Measurements from ENCODE around the gene TBXAS1. TPM values are rescaled to one million over a fixed set of nuclear protein-coding genes. Genes with fewer than 3 reads are reported as not detected.

The TBXAS1 gene
- total RNA-seq, 2 experiments from 2014 or later, result 5.5 to 6.0 TPM

GRCh38 chr7:140019606-140020005 lies 190.5 kb downstream of the TBXAS1 start:
- no peak overlapping the region for H3K27ac Mint-ChIP-seq
- ChIA-PET CTCF (no interaction called here), POLR2A (interaction anchor here (0.6 kb wide), 2 partner anchors 60 to 473 kb away, joined by 3 to 4 read pairs; no protein-coding TSS in a partner anchor)

GRCh38 chr7:140021603-140022002 lies 192.5 kb downstream of the TBXAS1 start:
- intact Hi-C loops (cut with DNase I, micrococcal nuclease), result no loop called here
- Mint-ChIP-seq H3K9me3 (no peaks in the 10 kb centered on the region), H3K27me3 (no peaks in the 10 kb centered on the region), H3K36me3 (ENCODE audit: low read depth) (peaks cover 49% of the 10 kb centered on the region), H3K4me3 (no peak overlapping the region), H3K4me1 (ENCODE audit: low read depth) (no peaks in the 10 kb centered on the region), H3K27ac (peak overlapping the region; percentile 51)
- Histone ChIP-seq H3K27ac (ENCODE audit: low read depth in 1 of 2, low read length in 2 of 2) (no peak overlapping the region), H3K27me3 (ENCODE audit: control insufficient read depth in 1 of 2, insufficient read depth in 2 of 2, low read length in 2 of 2) (no peaks in the 10 kb centered on the region), H3K36me3 (ENCODE audit: insufficient read depth, low read length) (peaks cover 43% of the 10 kb centered on the region), H3K4me1 (ENCODE audit: insufficient read depth, low read length) (no peaks in the 10 kb centered on the region), H3K9me3 (ENCODE audit: control insufficient read depth in 1 of 2, insufficient read depth in 1 of 2, low read length in 2 of 2) (no peaks in the 10 kb centered on the region), H3K4me3 (ENCODE audit: low read length) (no peak overlapping the region)
- no peak for DNase-seq
- CTCF ChIA-PET, result no interaction called here
- ATAC-seq (ENCODE audit: poor library complexity), result no peak
- TF ChIP-seq, protein P1, sequence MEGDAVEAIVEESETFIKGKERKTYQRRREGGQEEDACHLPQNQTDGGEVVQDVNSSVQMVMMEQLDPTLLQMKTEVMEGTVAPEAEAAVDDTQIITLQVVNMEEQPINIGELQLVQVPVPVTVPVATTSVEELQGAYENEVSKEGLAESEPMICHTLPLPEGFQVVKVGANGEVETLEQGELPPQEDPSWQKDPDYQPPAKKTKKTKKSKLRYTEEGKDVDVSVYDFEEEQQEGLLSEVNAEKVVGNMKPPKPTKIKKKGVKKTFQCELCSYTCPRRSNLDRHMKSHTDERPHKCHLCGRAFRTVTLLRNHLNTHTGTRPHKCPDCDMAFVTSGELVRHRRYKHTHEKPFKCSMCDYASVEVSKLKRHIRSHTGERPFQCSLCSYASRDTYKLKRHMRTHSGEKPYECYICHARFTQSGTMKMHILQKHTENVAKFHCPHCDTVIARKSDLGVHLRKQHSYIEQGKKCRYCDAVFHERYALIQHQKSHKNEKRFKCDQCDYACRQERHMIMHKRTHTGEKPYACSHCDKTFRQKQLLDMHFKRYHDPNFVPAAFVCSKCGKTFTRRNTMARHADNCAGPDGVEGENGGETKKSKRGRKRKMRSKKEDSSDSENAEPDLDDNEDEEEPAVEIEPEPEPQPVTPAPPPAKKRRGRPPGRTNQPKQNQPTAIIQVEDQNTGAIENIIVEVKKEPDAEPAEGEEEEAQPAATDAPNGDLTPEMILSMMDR (IDR thresholded peaks at IDR 0.05), result no peak
- POLR2A ChIA-PET, result no interaction called here

More at GRCh38 chr7:140019606-140020005, 190.5 kb downstream of the TBXAS1 start:
- Histone ChIP-seq H3K36me3 (ENCODE audit: insufficient read depth, low read length) (peaks cover 23% of the 10 kb centered on the region), H3K27ac (ENCODE audit: low read depth in 1 of 2, low read length in 2 of 2) (no peak overlapping the region), H3K4me3 (ENCODE audit: low read length) (no peak overlapping the region), H3K27me3 (ENCODE audit: control insufficient read depth in 1 of 2, insufficient read depth in 2 of 2, low read length in 2 of 2) (no peaks in the 10 kb centered on the region), H3K9me3 (ENCODE audit: control insufficient read depth in 1 of 2, insufficient read depth in 1 of 2, low read length in 2 of 2) (no peaks in the 10 kb centered on the region), H3K4me1 (ENCODE audit: insufficient read depth, low read length) (no peaks in the 10 kb centered on the region)
- Mint-ChIP-seq H3K27me3 (no peaks in the 10 kb centered on the region), H3K4me3 (no peak overlapping the region), H3K36me3 (ENCODE audit: low read depth) (peaks cover 30% of the 10 kb centered on the region), H3K9me3 (no peaks in the 10 kb centered on the region), H3K4me1 (ENCODE audit: low read depth) (no peaks in the 10 kb centered on the region)
- DNase-seq (no peak), ATAC-seq (ENCODE audit: poor library complexity) (no peak)
- intact Hi-C loops (cut with DNase I, micrococcal nuclease), result no loop called here
- TF ChIP-seq, protein P1 (IDR thresholded peaks at IDR 0.05), result no peak

DNA sequence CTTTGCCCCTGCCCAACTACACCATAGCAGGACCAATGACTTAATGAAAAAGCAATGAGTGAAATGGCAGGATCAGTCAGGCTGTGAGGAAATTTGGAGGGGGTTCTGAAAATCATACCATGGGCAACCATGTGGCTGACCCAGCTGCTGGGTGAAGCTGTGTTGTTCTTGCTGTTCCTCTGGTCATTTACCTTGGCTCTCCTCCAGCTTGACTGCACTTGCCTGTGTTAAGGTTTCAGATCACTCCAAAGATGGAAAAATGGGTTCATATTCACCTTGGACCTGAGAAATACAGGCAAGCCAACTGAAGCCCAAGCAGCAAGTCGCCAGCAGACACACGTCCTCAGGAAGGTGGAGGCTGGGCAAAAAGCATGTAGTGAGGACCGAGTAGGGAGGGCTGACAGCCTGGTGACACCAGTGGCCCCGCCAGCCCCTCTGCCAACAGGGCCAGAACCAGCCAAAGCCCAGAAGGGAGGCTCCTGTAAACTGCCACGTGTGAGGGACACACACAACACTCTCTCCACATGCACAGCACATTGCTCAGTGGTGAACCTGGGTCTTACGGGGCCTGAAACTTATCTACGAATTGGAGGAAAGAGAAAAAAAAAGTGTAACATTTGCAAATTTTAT lies 193.6 kb downstream of the TBXAS1 start:
- Histone ChIP-seq H3K9me3 (ENCODE audit: control insufficient read depth in 1 of 2, insufficient read depth in 1 of 2, low read length in 2 of 2) (no peaks in the 10 kb centered on the region), H3K4me1 (ENCODE audit: insufficient read depth, low read length) (no peaks in the 10 kb centered on the region), H3K27me3 (ENCODE audit: control insufficient read depth in 1 of 2, insufficient read depth in 2 of 2, low read length in 2 of 2) (no peaks in the 10 kb centered on the region), H3K4me3 (ENCODE audit: low read length) (no peak overlapping the region), H3K27ac (ENCODE audit: low read depth in 1 of 2, low read length in 2 of 2) (no peak overlapping the region), H3K36me3 (ENCODE audit: insufficient read depth, low read length) (peaks cover 53% of the 10 kb centered on the region)
- intact Hi-C loops (cut with DNase I, micrococcal nuclease), result no loop called here
- Mint-ChIP-seq H3K36me3 (ENCODE audit: low read depth) (peaks cover 60% of the 10 kb centered on the region), H3K9me3 (no peaks in the 10 kb centered on the region), H3K27me3 (no peaks in the 10 kb centered on the region), H3K27ac (no peak overlapping the region), H3K4me1 (ENCODE audit: low read depth) (no peaks in the 10 kb centered on the region), H3K4me3 (no peak overlapping the region)
- DNase-seq (no peak), ATAC-seq (ENCODE audit: poor library complexity) (no peak)
- POLR2A ChIA-PET, result interaction anchor here (0.9 kb wide), 1 partner anchor 12 kb away, joined by 3 read pairs; no protein-coding TSS in a partner anchor
- TF ChIP-seq, protein P1 (IDR thresholded peaks at IDR 0.05), result no peak
- CTCF ChIA-PET, result no interaction called here
